ENCODE results near the gene KCNG1. TPM values are rescaled to one million over a fixed set of nuclear protein-coding genes. Genes with fewer than 3 reads are reported as not detected.
"Not testable (repeated sequence)": the region's sequence is repeated elsewhere in the genome, so short reads cannot be mapped to it uniquely, and the experiment has no call there.

KCNG1 gene
- total RNA-seq, 1 donor from 2014 or later: 6.3 TPM

DNA sequence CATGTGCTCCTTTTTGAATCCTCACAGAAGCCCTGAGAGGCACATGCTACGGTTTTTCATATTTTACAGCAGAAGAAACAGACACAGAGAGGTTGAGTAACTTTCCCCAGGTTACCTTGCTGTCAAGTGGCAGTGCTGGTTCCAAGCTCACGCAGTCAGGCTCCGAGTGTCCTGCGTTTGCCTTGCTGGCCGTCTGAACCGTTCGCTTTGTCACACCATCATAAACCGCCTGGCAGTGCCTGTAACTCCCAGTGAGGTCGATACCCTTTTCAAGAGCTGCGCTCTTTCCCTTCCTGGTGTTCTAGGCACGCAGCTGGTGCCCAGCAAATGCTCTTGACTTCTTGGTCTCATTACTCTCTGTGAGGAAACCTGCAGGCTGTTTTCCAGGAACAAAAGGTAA, 31.3 kb upstream of the KCNG1 start:
- H3K27me3 Mint-ChIP-seq (ENCODE audit: unreplicated experiment): peaks cover 72% of the 10 kb centered on the region
- no peak for DNase-seq (ENCODE audit: extremely low spot score, unreplicated experiment)
- no peaks in the 10 kb centered on the region for H3K36me3 Mint-ChIP-seq (ENCODE audit: unreplicated experiment)
- H3K9me3 Mint-ChIP-seq (ENCODE audit: unreplicated experiment): no peaks in the 10 kb centered on the region
- H3K27ac Mint-ChIP-seq (ENCODE audit: unreplicated experiment): no peak overlapping the region
- no peak for TF ChIP-seq CTCF (IDR thresholded peaks at IDR 0.05)
- H3K4me3 Mint-ChIP-seq (ENCODE audit: unreplicated experiment): no peak overlapping the region
- H3K4me1 Mint-ChIP-seq (ENCODE audit: unreplicated experiment): no peaks in the 10 kb centered on the region

GRCh38 chr20:51050531-51051075, 27.7 kb upstream of the KCNG1 start:
- H3K27me3 Mint-ChIP-seq (ENCODE audit: unreplicated experiment): peaks cover 60% of the 10 kb centered on the region
- TF ChIP-seq CTCF (IDR thresholded peaks at IDR 0.05): no peak
- no peak for DNase-seq (ENCODE audit: extremely low spot score, unreplicated experiment)
- no peaks in the 10 kb centered on the region for H3K4me1 Mint-ChIP-seq (ENCODE audit: unreplicated experiment)
- no peak overlapping the region for H3K27ac Mint-ChIP-seq (ENCODE audit: unreplicated experiment)
- H3K36me3 Mint-ChIP-seq (ENCODE audit: unreplicated experiment): no peaks in the 10 kb centered on the region
- no peaks in the 10 kb centered on the region for H3K9me3 Mint-ChIP-seq (ENCODE audit: unreplicated experiment)
- H3K4me3 Mint-ChIP-seq (ENCODE audit: unreplicated experiment): no peak overlapping the region

DNA sequence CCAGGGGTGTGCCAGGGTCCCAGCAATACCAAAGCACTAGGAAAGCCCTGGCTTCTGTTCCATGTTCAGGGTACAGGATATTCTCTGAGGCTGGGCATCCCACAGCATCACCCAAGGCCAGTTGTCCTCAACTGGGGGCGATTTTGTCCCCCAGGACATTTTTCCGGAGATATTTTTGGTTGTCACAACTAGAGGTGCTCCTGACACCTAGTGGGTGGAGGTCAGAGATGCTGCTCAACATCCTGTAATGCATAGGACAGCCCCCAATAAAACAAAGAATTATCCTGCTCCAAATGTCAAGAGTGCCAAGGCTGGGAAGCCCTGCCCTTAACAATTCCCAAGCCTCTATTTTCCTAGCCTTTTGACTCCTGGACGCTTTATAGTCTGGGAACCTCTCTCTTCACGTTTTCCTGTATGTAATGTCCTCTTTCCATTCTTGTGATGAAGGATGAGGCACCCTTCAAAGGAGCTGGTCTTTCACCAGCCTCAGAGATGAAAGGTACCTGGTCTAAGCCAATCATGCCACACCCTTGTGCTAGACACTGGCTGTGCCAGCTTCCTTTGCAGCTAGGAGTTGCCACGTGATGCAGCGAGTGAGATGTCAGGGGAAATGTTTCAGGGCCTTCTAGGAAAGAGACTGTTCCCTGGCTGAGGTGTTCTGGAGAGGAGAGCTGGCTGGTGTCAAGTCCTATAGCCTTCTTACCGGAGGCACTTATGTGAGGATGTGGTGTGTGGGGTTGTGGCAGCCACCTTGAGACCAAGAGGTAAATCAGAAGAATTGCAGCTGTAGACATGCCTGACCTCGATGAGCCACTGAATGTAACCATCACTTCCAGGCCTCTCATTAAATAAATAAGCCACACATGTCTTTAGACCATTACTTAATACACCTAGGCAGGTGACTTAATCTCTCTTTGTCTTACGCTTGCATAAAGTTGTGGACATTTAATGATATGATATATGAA, 23.4 kb upstream of the KCNG1 start:
- Mint-ChIP-seq H3K9me3 (ENCODE audit: unreplicated experiment) (no peaks in the 10 kb centered on the region), H3K27me3 (ENCODE audit: unreplicated experiment) (peaks cover 29% of the 10 kb centered on the region), H3K27ac (ENCODE audit: unreplicated experiment) (no peak overlapping the region), H3K4me3 (ENCODE audit: unreplicated experiment) (no peak overlapping the region), H3K36me3 (ENCODE audit: unreplicated experiment) (no peaks in the 10 kb centered on the region), H3K4me1 (ENCODE audit: unreplicated experiment) (no peaks in the 10 kb centered on the region)
- TF ChIP-seq CTCF (IDR thresholded peaks at IDR 0.05): no peak
- DNase-seq (ENCODE audit: extremely low spot score, unreplicated experiment): no peak

- H3K9me3 Mint-ChIP-seq (ENCODE audit: unreplicated experiment); H3K27ac Mint-ChIP-seq (ENCODE audit: unreplicated experiment); H3K4me3 Mint-ChIP-seq (ENCODE audit: unreplicated experiment); H3K36me3 Mint-ChIP-seq (ENCODE audit: unreplicated experiment); DNase-seq (ENCODE audit: extremely low spot score, unreplicated experiment); H3K4me1 Mint-ChIP-seq (ENCODE audit: unreplicated experiment): not testable (repeated sequence)
- peaks cover 22% of the 10 kb centered on the region for H3K27me3 Mint-ChIP-seq (ENCODE audit: unreplicated experiment)
Observed at GRCh38 chr20:51045492-51045891, 22.6 kb upstream of the KCNG1 start.

- no peaks in the 10 kb centered on the region for H3K36me3 Mint-ChIP-seq (ENCODE audit: unreplicated experiment)
Observed at GRCh38 chr20:51044796-51045195, 21.9 kb upstream of the KCNG1 start.

More at GRCh38 chr20:51044796-51045195, 21.9 kb upstream of the KCNG1 start:
- DNase-seq (ENCODE audit: extremely low spot score, unreplicated experiment): no peak
- Mint-ChIP-seq H3K9me3 (ENCODE audit: unreplicated experiment) (no peaks in the 10 kb centered on the region), H3K4me1 (ENCODE audit: unreplicated experiment) (no peaks in the 10 kb centered on the region), H3K4me3 (ENCODE audit: unreplicated experiment) (no peak overlapping the region), H3K27me3 (ENCODE audit: unreplicated experiment) (peaks cover 15% of the 10 kb centered on the region), H3K27ac (ENCODE audit: unreplicated experiment) (no peak overlapping the region)
- no peak for TF ChIP-seq CTCF (IDR thresholded peaks at IDR 0.05)
